NCI-H510A treated with DMSO at 0.1 percent for 48 hours (cell line): Measurements from ENCODE around the gene KIF26A.
A peak's percentile ranks its signal among the peaks of the same experiment; 100 is the strongest.
"Not testable (repeated sequence)": the region's sequence is repeated elsewhere in the genome, so short reads cannot be mapped to it uniquely, and the experiment has no call there.

ENCODE experiments used
- DNase-seq: peaks from one replicate; lab custom pipeline; 2025; lab: John Stamatoyannopoulos, UW

KIF26A gene

DNA sequence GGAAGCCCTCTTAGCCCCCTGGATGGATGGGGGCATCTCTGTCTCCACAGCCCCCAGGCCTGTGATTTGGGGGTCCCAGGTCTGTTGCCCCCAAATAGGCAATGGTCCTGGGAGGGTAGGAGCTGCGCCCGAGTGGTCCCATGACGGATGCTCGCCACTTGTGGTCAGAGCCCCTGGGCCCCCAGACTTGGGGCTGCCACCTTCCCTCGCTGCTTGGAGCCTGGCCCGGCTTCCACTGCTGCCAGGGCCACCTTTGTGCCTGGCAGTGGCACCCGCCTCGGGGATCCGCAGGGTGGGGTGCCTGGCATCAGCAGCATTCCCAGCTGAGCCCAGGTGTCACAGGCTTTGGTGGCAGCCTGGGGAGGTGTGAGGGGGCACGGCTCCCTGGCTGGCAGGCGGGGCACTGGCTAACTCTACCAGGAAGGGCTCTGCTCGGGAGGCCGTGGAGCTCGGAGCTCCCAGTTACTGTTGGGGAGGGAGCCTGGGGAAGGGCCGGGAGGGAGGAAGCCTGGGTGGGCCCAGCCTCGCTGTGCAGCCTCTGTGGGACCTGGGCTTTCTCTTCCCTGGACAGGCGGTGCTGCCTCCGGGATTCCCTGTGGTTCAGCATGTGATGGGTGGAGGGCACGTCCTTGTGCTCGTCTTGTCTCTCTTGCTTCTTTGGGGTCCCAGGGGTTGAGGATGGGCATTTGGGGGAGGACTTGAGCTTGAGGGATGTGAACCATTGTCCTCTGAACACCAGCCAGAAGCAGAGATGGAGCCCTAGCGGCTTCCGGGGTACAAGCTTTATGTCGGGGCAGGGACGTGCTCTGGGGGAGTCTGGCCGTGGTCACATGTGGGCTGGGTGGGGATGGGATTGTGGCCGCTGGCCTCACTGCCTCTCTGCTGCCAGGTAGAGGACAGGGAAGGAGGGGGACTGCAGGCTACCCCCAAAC, 5.4 kb downstream of the KIF26A start:
- no peak for DNase-seq

GRCh38 chr14:104144453-104144790, 6.0 kb downstream of the KIF26A start:
- DNase-seq = no peak

DNA sequence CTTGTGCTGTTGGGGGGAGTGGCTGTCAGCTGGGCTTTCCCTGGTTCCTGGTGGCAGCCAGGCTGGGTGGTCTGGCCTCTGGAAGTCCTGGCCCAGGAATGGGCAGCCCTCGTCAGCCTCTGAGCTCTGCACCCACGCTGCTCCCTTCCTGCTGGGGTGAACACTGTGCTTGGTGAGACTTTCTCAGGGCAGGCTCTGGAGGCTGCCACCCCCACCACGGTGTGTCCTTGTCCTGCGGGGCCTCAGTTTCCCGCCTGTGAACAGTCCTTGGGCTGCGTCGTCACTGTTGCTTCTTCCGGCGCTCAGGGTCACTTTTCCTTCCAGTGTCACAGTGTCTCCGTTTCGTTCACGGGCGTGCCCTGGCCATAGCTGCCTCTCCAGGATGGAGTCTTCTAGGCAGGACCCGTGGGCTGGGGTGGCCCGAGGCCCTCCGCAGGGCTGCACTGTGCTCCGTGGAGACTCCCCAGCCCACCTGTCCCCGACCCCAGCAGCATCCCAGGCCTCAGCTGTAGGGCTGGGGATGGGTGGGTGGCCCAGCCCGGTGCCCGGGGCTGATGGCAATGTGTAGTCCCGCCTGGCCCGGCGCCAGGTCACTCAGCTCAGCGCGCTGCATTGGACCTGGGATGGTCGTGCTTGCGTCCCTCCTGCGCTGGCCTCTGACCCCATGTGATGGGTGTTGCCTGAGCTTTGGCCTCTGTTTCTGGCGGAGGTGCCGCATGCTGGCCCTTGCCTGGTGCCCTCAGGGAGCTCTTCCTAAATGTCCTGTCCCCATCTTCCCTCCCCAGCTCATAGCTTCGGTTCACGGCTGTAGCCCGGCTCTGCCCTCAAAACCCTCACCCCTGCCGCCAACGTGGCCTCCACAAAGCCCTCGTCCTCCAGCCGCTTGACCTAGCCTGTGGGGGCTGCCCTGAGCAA, 6.8 kb downstream of the KIF26A start:
- DNase-seq = no peak

- no peak for DNase-seq
Observed at GRCh38 chr14:104145826-104146601, 7.6 kb downstream of the KIF26A start.

DNA sequence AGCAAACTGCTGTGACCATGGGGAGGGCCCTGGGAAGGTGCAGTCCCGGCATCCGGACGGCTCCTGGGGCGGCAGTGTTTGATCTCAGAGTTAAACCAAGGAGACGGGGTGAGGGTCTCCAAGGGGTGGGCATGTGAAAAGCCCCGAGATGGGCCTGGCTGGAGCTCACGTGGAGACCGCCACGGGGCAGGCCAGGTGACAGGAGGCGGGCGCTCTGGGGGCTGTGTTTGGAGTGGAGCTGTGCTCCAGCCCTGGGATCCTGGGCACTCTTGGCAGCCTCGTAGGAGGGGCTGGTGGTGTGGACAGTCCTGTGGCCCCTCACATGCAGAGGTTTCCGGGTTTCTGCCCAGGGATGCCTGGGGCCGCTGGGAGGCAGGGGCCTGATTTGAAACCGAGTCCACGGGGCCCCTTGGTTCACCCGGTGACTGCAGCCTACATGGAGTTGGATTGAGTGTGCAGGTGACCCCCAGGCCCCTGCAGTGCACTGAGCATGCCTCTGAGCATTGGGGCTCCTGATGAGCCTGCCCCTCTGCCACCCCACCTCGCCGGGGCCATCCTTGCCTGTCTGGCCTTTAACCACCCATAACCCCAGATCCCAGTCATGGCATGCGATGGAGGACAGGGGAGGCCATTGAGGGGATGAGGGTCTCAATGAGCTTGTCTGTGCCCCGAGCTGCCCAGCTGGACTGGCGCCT, 8.4 kb downstream of the KIF26A start:
- no peak for DNase-seq

DNA sequence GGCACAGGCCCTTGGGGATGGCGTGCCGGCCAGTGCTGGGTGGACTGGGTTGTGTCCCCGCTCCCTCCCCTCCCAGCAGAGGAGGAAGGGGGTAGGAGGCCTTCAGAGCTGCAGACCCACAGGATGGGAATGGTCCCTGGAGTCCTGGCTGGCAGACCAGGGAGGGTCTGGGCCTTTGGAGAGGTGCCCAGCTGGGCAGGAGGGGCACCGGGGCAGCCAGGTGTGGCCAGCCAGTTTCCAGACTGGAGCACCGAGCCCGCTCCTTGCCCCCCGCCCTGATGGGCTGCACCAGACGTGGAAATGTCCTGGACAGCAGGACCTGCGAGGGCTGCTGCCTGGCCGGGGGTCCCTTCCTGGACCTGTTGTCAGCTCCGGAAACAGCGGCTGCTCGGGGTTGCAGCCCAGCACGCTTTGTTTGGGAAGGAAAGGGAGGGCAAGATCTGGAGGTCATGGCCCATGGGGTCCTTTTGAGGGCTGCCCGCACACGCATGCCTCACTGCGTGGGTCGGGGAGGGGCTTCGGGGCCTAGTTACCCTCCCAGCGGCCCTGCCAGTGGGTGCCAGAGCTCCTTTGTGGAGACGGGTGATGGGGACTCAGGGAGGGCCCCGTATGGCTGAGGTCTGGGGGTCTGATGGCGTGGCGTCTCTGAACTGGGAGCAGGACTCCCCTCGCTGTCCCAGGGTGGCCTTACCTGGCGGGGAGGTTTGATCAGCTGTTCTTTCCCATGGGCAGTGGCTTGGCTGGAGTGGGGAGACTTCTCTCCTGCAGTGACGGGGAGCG, 9.1 kb downstream of the KIF26A start:
- DNase-seq = no peak

DNA sequence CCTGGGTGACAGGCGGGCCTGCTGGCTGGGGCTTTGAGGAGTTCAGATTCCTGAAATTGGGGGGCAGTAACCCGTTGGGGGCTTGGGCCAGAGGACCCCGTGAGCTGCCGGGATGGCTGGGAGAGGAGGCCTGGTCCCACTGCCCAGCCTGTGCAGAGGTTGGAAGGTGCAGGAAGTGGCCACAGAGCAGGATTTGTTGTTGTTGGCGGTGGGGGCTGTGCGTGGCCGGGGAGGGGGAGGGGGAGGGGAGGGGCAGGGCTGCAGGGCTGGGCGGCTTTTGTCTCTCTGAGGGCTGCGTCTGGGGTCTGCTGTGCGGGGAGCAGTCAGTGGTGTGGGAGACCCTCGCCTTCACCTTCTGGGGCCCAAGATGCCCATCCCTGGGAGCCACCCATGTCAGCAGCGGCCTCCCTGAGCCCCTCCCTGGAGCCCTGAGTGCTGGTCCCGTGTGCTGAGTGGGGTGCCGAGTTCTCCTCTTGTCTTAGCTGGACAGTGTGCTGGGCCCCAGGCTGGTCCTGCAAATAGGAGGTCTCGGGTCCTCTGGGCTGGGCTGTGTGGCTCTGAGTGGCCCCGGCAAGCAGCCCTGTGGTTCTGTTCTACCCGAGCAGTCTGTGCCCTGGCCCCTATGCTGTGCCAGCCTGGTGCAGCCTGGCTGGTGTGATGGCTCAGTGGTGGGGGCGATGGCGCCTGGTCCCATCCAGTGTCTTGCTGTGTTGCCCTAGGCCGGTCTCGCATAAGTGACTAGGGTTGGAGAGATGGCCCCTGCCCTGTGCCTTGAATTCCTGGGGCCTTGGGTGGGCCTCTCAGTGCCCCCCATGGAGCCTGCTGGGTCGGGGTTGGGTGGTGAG, 10.3 kb downstream of the KIF26A start:
- no peak for DNase-seq

DNA sequence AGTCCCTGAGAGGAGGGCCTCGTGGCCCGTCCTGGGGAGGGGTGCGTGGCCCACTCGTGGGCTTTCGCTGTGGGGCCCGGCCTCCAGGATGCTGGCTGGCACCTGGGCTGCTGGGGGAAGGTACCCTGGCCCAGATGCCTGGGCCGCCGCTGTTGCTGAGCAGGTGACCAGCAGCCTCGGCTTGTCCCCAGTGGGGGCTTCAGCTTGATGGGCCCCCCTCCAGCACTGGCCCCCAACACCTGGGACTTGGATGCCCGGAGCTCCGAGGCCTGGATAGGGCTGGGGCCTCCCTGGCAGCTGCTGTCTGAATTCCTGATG, 10.8 kb downstream of the KIF26A start:
- no peak for DNase-seq

DNA sequence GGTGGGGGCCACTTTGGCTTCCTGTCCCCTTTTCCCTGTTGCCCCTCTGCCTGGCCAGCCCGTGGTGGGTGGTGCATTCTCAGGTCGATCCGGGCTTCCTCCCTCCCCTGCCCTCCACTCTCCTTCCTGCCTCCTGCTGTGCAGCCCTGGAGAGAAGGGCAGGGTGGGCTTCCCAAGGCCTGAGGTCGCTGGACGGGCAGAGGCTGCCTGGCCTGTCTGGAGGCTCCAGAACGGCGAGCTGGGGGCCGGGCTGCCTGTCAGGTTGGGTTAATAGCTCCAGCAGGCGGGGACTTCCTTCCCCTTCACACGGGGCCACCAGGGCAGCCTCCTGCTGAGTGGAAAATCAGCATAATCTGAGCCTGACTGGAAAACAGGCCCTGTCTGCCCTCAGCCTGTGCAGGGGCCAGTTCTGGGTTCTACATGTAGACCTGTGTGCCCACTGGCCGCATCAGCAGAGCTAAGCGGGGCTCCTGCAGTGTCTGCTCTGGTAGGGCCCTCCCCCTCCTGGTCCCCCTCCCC, 11.3 kb downstream of the KIF26A start:
- peak; percentile 68 for DNase-seq

DNA sequence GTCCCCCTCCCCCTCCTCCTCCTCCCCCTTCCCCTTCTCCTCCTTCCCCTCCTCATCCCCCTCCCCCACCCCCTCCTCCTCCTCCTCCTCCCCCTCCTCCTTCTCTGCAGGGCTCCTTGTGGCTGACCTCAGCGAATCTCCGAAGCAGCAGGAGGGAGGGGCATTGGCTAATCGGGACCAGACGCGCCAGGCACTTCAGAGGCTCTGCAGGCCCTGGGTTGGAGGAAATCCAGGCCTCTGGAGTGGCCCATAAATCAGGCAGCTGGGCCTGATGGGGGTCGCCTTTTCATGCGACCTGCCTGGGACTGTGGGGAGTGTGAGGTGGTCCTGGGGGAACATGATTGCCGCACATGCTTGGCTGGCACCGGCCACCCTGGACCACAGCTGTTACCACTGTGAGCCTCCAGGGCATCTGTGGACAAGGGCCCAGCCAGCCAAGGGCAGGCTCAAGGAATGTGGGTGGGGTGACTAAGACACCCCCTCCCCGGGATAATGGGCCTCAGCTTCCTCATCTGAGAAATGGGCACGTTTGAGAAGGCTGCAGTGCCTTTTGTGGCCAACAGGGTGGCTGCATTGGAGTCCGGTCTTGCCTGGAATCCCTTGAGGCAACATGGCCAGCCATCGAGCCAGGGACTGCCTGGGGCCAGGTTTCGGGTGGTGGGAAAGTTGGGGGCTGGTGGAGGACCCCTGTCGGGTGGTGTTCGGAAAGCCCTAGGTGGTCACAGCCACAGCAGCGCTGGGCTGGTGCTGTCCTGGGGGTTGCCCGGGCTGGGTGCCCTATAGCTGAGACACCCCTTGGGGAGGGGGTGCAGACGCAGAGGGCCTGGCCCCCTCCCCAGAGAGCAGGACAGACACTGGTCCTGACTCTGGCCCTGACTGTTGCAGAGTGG, 12.0 kb downstream of the KIF26A start:
- DNase-seq = peak; percentile 79

DNA sequence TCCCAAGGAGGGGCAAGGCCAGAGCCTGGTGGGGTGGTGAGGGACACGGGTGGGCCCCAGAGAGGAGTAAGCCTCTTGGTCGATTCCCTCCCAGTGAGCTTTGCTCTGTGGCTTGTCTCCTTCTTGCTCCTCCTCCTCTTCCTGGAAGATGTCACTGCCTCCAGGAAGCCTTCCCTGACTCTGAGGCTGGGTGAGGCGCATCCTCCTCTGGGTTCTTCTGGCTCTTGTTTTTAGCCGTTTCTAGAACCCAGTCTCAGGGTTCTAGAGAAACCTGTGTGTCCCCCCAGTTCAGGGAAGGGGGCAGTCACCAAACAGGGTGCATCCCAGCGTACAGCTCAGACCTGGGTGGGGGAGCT, 12.6 kb downstream of the KIF26A start:
- no peak for DNase-seq

DNA sequence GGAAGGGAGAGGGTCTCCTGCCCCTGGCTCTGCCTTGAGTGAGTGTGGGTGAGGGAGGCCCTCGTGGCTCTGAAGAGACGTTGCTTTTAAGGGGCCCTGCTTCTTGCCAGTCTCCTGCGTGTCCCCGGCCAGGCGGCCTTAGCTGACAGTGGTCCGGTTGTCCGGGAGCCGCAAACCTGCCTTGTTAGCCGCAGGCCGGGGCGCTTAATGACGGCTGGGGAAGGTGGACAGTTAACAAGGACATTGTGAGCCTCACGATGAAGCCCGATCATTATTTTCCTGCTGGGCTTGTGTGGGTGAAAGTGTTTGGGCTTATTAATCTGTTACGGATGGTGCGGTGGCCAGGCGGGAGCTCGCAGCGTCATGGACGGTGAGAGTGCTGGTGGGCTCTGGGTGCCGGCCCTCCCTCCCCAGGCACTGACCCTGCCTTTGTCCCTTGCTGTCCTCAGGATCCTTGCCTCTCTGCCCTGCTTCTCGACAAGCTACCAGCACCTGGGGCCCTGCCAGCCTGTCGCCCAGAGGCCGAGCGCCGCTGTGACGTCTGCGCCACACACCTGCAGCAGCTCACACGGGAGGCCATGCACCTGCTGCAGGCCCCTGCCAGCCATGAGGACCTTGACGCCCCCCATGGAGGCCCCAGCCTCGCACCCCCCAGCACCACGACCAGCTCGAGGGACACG, 13.3 kb downstream of the KIF26A start:
- no peak for DNase-seq

DNA sequence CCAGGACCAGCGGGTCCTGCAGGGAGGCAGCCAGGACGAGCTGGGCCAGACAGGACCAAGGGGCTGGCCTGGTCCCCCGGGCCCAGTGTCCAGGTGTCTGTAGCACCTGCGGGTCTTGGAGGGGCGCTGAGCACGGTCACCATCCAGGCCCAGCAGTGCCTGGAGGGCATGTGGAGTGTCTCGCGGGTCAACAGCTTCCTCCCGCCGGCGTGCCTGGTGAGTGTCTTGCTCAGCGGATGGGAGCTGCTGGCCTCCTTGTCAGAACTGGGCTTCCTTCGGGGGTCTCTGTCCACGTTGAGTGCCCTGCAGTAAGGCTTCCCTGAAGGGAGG, 13.8 kb downstream of the KIF26A start:
- no peak for DNase-seq

GRCh38 chr14:104152686-104153393, 14.5 kb downstream of the KIF26A start:
- DNase-seq = no peak

DNA sequence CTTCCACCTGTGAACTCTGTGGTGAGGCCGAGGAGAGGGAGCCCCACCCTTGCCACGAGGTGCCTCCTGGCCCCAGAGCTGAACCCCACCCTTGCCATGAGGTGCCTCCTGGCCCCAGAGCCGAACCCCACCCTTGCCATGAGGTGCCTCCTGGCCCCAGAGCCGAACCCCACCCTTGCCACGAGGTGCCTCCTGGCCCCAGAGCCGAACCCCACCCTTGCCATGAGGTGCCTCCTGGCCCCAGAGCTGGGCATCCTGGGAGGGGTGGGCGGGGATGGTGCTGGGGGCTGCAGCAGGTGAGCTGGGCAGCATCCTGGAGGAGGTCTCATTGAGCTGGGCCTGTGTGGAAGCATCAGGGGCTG, 15.0 kb downstream of the KIF26A start:
- DNase-seq = not testable (repeated sequence)

DNA sequence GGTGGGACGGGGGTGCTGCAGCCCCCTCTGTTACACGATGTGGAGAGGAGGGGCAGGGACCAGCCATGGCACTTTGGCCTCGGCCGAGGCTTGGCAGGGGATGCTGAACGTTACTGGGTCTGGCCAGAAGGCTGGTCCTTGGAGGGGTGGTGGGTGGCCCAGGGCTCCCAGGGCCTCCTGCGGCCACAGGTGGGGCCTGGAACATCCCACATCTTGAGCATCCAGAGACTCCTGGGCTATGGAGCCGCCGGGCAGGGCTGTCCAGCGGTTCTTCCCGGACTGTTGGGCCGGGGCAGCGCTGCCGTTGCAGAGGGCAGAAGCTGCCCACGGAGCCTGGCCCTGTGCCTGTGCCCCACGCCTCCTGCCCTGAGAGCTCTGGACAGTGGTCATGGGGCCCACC, 15.9 kb downstream of the KIF26A start:
- DNase-seq = no peak

GRCh38 chr14:104155513-104155912, 17.1 kb downstream of the KIF26A start:
- no peak for DNase-seq

GRCh38 chr14:104156142-104156541, 17.8 kb downstream of the KIF26A start:
- DNase-seq = no peak
